SH-SY5Y (cell line): ENCODE data around the gene EXD3.

Experiments used
- GATA2 ChIP-seq: IDR thresholded peaks from 2 replicates; pipeline ENCODE4 v1.6.1; 2011; ENCODE audit warnings: mild to moderate bottlenecking, low read depth, low read length
- GATA3 ChIP-seq: IDR thresholded peaks from 2 replicates; pipeline ENCODE4 v1.6.1; 2011; ENCODE audit warnings: low read depth, mild to moderate bottlenecking, low read length, moderate library complexity

GRCh38 chr9:137449081-137449844 lies 26.3 kb upstream of the EXD3 start:
- TF ChIP-seq GATA2 (no peak), GATA3 (no peak)
